Measurements from ENCODE around the gene LUC7L.
"Not testable (repeated sequence)": the region's sequence is repeated elsewhere in the genome, so short reads cannot be mapped to it uniquely, and the experiment has no call there.

The LUC7L gene, protein sequence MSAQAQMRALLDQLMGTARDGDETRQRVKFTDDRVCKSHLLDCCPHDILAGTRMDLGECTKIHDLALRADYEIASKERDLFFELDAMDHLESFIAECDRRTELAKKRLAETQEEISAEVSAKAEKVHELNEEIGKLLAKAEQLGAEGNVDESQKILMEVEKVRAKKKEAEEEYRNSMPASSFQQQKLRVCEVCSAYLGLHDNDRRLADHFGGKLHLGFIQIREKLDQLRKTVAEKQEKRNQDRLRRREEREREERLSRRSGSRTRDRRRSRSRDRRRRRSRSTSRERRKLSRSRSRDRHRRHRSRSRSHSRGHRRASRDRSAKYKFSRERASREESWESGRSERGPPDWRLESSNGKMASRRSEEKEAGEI

DNA sequence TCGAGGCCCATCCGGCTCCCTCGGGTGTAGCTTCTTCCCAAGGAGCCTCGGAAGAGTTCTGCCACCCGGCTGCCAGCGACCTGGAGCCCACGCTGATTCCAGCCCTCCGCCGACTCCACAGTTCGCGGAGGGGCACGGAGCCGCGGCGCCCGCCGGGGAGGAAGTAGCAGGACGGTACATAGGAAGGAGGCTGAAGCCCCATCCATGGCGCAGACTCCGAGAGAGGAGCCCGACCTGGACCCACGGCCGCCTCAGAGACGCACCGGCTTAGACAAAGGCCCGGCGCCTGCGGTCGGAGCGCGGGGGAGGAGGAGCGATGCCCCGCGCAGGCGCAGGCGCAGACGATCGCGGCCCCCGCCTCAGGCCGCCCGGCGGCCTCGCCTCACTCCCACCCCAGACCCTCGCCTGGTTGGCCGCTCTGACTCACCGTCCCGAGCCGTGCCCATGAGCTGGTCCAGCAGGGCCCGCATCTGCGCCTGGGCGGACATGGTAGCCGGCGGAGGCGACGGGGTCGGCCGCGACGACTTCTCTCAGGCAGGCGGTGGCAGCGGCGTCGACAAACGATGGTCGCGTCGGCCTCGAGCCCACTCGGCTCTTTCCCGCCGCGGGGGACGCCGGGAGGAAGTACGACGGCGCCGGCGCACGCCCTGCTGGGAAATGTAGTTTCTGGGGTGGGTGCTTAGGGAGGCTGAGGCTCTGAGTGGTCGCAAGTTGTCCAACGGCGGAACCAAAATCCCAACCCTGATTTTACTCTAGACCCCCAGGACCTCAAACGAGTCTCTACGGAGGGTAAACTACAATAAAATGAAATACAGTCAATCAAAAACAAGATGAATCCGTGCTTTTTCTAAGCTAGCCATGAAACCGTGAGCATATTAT lies at the start of gene LUC7L:
LUC7L (minus strand) TSS at position 598 of the 879 bp plus-strand sequence; CDS start at position 488, 110 bp downstream.
- peak; percentile 86 to 94 (median 91) for DNase-seq

DNA sequence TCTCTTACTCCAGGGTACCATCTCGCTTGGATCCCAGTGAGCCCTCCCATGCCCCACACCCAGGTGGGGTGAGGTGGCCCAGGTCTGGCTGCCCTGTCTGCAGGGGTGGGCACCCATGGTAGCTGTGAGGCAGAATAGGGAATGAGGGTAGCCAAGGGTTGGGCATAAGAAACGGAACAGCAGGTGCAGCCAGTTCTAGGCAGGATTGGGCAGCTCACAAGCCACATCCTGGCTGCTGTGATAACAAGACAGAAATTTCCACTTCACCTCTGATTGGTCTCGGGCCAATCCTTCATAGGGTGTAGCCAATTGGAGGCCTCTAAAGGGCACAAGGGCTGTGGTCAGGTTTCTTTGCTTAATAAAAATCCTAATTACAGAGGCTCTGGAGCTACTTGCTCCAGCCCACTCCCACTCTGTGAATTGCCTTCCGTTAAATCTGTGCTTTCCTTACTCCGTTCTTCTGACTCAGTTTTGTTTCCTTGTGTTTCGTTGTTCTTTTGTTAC lies 49.7 kb upstream of the LUC7L start:
- DNase-seq = no peak

DNA sequence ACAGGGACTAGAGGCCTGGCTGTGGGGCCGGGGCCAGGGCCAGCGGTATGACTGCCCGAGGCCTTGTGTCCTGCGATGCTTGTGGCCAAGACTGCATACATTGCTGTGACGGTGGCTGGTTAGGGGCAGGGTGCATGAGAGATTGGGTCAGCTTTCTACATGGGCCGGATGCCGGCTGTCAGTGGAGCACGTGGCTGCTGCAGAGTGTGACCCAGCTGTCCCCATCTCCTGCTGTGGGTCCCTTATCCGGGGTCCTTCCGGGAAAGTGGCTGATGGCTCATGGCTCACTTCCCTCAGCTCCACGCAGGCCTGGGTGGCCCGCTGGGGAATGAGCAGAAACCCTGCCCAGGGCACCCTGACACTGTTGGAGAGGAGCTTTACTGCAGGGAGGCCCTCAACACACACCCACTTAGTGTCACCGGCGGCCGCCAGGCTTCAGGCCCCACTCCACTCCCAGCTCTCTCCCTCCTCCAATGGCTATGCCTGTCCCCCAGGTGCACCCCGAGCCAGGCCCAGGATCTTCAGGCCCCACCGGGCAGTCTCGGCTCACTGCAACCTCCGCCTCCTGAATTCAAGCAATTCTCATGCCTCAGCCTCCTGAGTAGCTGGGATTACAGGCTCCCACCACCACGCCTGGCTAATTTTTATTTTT lies 47.3 kb upstream of the LUC7L start:
- no peak for DNase-seq

DNA sequence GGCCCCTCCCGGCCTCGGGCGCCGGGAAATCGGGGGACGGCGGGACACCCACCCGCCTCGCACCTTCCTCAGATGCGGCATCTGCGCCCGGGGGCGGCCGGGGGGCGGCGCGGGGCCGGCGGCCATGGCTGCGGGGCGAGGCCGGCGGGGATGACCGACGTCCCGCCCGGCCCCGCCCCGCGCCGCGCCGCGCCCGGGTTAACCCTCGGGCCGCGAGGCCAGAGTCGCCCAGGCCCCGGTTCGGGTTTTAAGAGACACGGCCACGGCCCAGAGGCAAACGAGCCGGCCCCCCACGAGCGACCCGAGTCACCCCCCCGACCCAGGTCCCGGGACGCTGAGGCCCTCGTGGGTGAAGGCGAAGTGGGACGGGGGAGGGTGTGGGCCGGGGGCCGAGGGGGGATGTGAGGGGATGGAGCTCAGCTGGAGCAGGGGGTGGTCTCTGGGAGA lies 46.6 kb upstream of the LUC7L start, which contains the start of gene RGS11:
RGS11 (minus strand) TSS at position 159 of the 447 bp plus-strand sequence; CDS start at position 126, 33 bp downstream.
- peak in 1 of 3 donors; percentile 36 for DNase-seq

DNA sequence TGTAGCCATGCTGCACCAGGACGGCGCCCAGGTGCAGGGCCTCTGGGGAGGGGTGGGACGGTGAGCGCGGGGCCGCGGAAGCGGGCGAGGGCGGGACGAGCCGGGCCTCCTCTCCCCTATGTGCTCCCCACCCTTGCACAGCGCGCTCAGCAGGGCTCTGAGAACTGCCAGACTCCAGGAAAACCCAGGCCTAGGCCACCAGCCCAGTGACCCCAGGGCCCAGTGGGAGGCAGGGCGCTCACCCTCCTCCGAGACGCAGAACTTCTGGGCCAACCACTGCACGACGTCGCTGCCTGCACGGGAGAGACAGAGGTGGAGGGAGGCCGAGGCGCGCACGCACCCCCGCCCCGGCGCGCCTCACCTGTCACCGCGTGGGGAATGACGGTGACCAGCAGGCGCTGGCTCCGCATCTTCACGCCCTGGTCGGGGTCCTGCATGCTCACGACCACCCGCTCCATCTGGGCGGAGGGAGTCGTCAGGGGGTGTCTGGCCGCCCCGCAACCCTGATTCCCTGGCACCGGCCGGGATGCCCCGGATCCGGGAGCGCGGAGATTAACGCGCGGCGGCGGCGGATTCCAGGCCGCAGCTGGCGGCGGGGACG lies 45.9 kb upstream of the LUC7L start:
- DNase-seq = peak in 1 of 3 donors; percentile 26

DNA sequence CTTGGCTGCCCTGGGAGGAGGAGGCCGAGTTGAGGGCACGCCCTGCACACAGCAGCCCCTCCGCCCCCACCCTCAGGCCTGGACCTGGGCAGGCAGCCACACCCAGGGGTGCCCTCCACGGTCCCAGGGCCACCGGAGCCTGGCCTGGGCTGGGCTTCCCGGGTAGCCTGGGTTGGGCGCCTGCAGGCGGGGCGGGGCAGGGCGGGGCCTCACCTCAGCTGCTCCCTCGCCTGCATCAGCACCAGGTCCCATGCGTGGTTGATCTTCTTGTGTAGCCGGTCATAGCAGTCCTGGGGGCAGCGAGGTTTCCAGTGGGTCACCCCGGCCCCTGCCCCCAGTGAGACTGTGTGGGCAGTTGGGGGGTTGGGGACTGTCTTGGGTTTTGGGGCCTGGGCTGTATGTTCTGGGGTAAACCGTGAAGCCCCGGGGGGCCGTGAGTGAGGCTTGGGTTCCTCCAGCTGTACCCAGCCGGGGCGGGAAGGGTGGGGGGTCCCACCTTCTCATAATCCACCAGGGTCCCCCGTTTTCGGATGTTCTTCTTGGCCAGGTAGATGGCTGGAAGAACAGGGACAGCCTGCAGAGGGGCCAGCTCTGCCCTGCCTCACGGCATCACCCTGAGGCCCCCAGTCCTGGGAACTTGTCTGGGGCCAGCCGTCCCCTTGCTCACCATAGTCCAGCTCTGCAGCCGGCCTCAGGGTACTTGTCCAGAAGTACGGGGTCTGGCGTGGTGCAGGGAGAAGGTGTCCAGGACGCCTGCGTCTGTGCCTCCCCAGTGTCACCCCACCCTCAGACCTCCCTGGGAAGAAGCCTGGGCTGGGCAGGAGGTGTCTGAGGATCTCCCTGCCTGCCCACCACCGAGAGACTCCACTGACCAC lies 44.5 kb upstream of the LUC7L start:
- no peak for DNase-seq

DNA sequence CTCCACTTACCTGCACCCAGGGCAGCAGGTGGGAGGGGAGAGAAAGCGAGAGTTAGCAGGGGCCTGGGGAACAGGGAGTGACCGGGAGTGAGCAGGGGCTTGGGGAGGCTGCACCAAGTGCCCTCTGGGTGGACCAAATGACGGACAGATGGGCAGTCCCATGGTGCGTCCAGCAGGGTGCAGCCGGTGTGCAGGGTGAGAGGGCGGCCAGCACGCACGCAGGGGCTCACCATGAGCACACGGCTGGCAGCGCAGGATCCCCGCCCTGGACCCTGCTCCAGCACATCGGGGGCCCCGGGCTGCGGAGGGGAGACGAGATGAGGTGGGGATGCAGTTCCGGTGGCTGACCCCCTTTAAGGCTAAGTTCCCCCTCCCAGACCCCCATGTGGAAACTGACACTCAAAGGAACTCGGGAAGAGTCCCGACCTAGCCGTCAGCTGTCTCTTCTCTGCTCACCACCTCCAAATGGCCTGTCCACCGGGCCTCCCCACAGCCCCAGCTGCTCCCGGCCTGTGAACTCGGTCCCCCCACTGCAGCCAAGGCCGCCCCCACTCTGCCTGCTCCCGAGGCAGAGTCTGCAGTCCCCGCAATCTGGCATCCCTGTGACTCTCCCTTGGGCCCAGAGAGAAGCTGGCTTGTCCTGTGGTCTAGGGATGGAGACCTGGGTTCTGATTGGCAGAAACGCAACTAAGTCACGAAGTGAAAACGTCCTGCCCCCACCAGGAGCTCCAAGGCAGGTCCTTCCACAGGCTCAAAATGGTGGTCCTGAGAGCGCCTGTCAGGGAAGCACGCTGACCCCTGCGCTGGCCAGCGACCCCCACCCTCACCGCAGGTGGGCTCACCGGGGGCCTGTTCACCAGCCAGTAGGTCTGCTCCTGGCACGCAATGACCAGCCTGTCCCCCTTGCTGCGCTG lies 43.6 kb upstream of the LUC7L start:
- no peak for DNase-seq

DNA sequence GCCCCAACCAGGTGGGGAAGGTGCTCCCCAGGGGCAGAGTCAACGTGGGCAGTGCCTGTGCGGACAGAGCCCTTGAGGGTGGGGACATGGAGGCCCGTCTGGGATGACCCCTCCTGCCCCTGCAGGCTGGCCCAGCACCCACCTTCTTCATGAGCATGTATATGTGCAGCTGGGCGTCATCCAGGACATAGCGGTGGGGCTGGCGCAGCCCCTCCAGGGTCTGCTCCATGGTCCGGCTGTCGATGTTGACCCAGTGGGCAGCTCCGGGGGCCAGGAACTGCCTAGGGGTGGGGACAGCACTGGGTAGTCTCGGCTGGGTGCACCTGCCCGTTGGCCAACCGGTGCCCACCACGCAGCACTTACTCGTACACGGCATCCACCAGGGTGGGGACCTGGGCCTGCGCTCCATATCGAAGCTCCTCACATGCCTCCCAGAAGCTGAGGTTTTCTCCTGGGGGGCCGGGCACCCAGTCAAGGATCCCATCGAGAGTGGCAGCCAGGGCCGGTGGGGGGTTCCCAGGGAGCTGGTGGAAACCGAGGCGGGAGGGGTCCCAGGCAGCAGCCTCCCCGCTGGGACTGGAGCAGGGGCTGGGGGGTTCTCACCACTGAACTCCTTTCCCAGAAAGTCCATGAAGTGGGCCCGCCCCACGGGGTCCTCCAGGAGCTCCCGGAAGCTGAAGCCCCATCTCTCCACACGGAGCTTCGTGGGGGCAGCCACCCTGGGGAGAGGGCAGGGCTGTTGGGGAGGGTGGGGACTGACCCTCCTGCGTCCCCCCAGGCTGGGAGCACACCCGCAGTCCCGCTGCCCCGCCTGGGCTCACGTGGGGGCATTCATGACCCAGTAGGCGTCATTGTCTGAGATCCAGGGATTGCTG lies 41.4 kb upstream of the LUC7L start:
- no peak for DNase-seq

DNA sequence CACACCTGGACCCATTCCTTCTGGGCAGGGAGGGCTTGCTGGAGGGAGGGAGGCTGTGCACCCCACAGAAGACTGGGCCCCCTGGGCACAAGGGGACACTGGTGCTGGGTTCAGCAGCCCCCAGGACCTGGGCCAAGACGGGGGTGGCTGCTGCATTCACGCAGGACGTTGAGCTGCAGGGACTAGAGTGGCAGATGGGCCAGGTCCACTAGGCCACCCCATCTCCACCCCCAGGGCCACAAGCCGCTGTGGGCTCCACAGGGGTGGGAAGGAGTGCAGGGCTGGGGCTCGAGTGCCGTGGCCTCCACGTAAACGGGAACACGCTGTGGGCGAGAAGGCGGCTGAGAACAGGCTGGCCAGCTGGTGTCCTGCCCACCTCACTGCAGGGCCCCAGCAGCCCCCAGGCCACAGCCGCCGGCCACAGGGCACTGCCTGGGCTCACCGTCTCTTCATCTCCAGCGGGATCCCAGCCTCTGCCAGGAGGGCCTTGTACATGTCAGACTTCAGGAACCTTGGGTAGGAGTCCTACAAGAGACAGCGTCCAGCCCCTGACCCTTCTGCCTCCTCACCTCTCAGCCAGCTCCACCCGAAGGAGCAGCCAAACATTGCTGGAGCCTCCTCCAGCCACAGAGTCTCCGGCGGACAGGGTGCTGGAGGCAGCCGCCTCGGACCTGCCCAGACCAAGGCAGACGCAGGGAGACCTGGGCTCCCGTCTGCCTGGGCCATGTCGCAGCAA lies 40.0 kb upstream of the LUC7L start:
- DNase-seq = no peak

DNA sequence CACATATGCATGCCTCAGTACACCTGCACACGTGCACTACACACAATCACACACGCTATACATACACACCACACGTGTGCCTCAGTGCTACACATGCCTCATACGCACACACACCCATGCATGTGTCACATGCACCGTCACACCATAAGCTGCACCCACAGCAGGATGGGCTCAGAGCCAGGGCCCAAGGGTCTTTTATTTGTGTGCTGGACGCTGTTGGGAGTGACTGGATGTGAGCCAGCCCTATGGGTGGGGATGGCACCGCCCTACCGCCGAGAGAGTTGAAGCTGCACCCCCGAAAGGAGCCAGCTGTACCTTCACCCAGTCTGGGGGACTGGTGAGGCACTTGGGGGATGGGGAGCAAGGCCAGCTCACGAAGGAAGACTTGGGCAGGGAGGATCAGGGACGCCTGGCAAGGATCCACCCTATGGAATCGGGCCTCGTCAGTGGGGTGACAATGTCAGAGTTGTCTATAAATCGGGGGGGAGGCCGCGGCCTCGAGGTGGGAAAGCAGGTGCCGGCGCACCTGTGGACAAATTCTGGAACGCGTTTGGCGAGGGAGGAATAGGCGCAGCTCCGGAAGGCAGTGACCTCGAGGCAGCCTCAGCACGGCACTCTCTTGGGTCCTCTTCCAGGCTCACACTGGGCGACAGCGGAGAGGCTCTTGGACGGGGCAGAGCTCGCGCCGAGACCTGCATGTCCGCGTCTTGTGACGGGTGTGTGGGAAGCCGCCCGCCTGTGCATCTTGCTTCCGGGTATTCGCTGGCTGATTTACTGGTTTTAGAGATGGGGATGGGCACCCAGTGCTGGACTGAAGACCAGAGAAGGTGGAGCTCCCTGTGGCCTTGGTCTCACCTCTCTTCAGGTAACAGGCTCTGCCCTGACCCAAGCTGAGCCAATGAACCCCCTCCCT lies 39.1 kb upstream of the LUC7L start:
- DNase-seq = no peak

DNA sequence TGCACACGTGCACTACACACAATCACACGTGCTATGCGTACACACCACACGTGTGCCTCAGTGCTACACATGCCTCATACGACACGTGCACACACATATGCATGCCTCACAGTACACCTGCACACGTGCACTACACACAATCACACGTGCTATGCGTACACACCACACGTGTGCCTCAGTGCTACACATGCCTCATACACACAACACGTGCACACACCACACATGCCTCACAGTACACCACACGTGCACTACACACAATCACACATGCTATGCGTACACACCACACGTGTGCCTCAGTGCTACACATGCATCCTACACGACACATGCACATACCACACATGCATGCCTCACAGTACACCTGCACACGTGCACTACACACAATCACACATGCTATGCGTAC lies 38.3 kb upstream of the LUC7L start:
- not testable (repeated sequence) for DNase-seq

DNA sequence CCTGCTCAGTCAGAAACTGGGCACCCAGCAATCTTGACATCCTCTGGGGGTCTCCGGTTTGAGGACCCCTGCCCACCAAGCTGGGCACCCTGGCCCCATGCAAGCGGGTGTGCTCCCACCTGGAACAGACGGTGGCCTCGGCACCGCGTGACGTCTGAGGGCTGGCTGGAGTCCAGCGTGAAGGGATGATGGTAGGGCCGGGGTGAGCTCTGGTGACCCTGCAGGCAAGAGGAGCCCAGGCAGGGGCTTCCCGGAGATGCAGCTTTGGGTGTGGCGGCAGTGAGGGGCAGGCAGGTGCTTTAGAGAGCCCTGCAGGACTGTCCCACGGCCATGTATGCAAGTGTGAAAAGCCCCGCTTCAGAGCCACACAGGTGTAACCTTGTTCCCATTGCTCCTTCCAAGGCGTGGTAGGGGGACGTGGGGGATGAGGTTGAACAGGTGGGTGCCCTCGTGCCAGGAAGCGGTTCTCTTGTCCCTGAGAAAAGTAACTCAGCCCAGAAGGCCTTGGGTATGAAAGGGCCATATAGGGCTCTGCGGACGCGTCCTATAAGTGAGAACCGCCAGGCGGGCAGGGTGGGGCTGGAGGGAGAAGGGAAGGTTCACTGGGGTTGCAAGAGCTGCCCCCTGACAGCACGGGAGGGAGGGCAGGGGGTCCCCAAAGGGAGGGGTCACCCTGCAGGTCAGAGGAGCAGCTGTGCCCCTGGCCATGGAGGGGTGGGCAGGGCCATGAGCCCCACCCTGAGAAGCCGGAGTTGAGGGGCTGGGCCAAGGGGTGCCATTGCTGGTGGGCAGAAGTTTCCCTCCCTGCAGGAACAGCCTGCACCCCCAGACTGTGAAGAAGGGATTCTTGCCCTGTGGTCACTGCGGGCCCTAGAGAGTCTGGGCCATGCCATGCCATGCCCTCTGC lies 37.3 kb upstream of the LUC7L start:
- DNase-seq = no peak

DNA sequence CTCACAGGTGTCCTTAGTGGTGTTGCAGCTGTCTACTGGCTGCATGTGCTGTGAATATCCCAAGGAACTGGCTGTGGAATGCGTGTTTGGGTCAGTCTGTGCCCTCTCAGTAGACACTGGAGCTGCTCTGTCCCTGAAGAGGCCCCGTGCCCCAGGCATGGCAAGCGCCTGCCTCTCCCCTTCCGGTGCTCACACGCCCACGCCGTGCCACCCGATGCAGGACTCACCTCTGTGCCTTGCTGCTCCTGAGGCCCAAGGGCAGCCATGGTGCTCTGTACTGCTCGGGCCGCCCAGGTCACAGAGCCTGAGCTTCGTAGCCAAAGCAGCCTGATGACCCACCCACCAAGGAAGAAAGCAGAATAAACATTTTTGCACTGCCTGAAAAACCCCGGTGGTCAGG lies 36.5 kb upstream of the LUC7L start:
- no peak for DNase-seq

DNA sequence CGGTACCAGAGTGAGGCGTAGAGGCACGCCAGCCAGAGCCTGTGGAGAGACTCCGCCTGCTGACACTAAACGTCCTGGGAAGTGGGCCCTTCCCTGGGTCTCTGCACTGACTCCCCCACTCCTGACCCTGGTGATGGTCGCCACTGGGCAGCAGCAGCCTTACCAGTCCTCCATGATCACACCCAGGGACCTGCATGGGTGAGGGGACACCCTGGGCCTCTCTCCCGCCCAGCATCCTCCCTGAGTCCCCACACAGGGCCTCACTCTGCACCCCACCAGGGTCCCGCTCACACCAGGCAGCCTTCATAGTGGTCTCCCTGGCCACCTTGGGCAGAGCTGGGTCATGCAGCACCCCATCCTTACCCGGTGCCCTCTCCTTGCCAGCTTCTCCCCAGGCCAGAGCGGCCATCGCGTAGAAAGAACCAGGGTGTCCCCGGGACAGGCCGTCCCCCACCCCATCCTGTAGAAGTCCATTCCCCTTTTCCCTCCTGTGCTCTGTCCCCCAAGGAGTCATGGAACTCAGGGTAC lies 35.8 kb upstream of the LUC7L start:
- DNase-seq = no peak

DNA sequence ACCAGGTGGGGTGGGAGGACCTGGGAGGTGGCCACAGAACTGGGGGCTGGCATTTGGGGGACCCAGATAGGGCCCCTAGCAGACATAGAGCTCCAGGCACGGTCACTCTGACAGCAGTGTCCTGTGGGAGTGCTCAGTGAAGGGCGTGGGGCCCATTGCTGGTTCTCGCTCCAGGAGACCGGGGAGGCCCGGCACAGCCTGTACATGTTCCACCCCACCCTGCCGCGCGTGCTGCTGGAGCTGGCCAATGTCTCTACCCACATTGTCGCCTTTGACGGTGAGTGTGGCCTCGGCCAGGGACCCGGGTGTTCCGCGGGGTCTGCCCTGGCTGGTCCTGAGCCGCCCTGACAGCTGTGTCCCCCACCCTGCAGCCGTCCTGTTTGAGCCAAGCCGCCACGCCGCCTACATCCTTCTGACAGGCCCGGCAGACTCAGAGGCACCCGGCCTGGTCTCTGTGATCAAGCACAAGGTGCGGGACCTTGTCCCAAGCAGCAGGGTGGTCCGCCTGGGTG lies 35.2 kb upstream of the LUC7L start:
- DNase-seq = no peak

DNA sequence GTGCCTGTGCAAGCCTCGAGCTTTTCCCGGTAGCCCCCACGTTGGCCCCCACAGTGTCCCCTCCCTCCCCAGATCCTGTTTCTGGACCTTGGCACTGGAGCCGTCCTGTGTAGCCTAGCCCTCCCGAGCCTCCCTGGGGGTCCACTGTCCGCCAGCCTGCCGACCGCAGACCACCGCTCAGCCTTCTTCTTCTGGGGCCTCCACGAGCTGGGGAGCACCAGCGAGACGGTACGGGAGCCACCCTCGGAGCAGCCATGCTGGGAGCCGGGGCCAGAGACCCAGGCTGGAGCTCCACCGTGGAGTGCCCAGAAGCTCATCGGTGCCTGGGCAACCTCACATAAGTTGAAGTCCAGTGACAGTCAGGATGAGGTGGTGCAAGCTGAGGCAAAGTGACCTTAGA lies 34.7 kb upstream of the LUC7L start:
- DNase-seq = no peak
